H1 (cell line): ENCODE results near the gene TRAF3. TPM values are rescaled to one million over a fixed set of nuclear protein-coding genes. Genes with fewer than 3 reads are reported as not detected.

Experiments used
- CTCF ChIA-PET: fragments of 300-600 bp; sonication (Branson Sonifier 250); formaldehyde crosslinking; loops from one replicate; lab custom pipeline; 2021; ENCODE audit not compliant: partially characterized antibody; lab: Charles Lee
- POLR2A ChIA-PET: fragments of 300-600 bp; sonication (Branson Sonifier 250); formaldehyde crosslinking; loops from one replicate; lab custom pipeline; 2021; ENCODE audit warnings: inconsistent platforms; ENCODE audit not compliant: partially characterized antibody; lab: Charles Lee
- DNase-seq, 2 experiments: peaks; one replicate each; pipeline versions ENCODE4 v3.0.0 to v3.0.0-alpha.2; 2010 to 2022; ENCODE audit warnings: low spot score in 2 of 2, low read depth in 1 of 2, mixed read lengths in 1 of 2
- FAIRE-seq: peaks from 2 replicates; lab custom pipeline; 2011; peaks lifted over from hg19 to GRCh38; lab: Jason Lieb, UNC
- H2AFZ ChIP-seq: 2 replicates; pipeline ENCODE4 v1.8.1; 2012; ENCODE audit warnings: low read length, inconsistent platforms
- H2AK5ac ChIP-seq: 2 replicates; pipeline ENCODE4 v1.6.1; 2013; ENCODE audit warnings: low read depth, low read length
- H2BK120ac ChIP-seq: replicated peaks from 2 replicates; pipeline ENCODE3; 2013; ENCODE audit warnings: low read depth, low read length, inconsistent platforms
- H2BK12ac ChIP-seq: 2 replicates; pipeline ENCODE4 v1.6.1; 2013; ENCODE audit warnings: low read depth, low read length
- H2BK15ac ChIP-seq: 2 replicates; pipeline ENCODE4 v1.6.1; 2013; ENCODE audit warnings: low read length
- H2BK20ac ChIP-seq: 2 replicates; pipeline ENCODE4 v1.6.1; 2013; ENCODE audit warnings: low read length
- H2BK5ac ChIP-seq: 2 replicates; pipeline ENCODE4 v1.6.1; 2013; ENCODE audit warnings: low read depth, low read length
- H3K14ac ChIP-seq: 2 replicates; pipeline ENCODE4 v1.6.1; 2013; ENCODE audit warnings: inconsistent platforms; ENCODE audit not compliant: insufficient read length
- H3K18ac ChIP-seq: 2 replicates; pipeline ENCODE4 v1.6.1; 2013; ENCODE audit warnings: low read length; ENCODE audit errors: extremely low read depth
- H3K23ac ChIP-seq: 2 replicates; pipeline ENCODE4 v1.6.1; 2013; ENCODE audit warnings: inconsistent platforms; ENCODE audit not compliant: insufficient read length
- H3K23me2 ChIP-seq: 2 replicates; pipeline ENCODE4 v1.6.1; 2013; ENCODE audit warnings: low read depth, low read length
- H3K27ac ChIP-seq: 2 replicates; pipeline ENCODE4 v1.6.1; 2011; ENCODE audit warnings: low read depth, low read length, inconsistent platforms
- H3K27me3 ChIP-seq, 4 experiments: replicated peaks in 1 of 4; 1 replicate in 1 of 4; 2 replicates in 3 of 4; pipeline versions ENCODE4 v1.6.1 to v1.8.1; 2011 to 2013; ENCODE audit warnings: low read length in 3 of 4, mild to moderate bottlenecking in 3 of 4, inconsistent platforms in 2 of 4, mixed read lengths in 2 of 4, moderate library complexity in 1 of 4; ENCODE audit not compliant: control insufficient read depth in 3 of 4, insufficient read depth in 3 of 4; ENCODE audit errors: extremely low read depth in 1 of 4
- H3K36me3 ChIP-seq, 4 experiments: 2 replicates each; pipeline versions ENCODE4 v1.6.1 to v1.8.1; 2011 to 2013; ENCODE audit warnings: mild to moderate bottlenecking in 4 of 4, low read length in 3 of 4, moderate library complexity in 2 of 4, control low read depth in 1 of 4, inconsistent platforms in 1 of 4; ENCODE audit not compliant: insufficient read depth in 4 of 4, control insufficient read depth in 2 of 4
- H3K4ac ChIP-seq: replicated peaks from 2 replicates; pipeline ENCODE3; 2013; ENCODE audit warnings: low read length, low read depth, mixed read lengths, inconsistent platforms; ENCODE audit not compliant: insufficient read length
- H3K4me1 ChIP-seq, 4 experiments: replicated peaks in 1 of 4; 1 replicate in 1 of 4; 2 replicates in 3 of 4; pipeline versions ENCODE4 v1.6.1 to v1.8.1; 2011 to 2013; ENCODE audit warnings: low read length in 3 of 4, inconsistent platforms in 2 of 4, mixed read lengths in 1 of 4; ENCODE audit not compliant: insufficient read depth in 4 of 4, control insufficient read depth in 3 of 4
- H3K4me2 ChIP-seq, 2 experiments: 2 replicates each; pipeline versions ENCODE4 v1.6.1 to v1.8.1; 2011 to 2013; ENCODE audit warnings: low read depth in 2 of 2, low read length in 2 of 2, control low read depth in 1 of 2, inconsistent platforms in 1 of 2, mild to moderate bottlenecking in 1 of 2; ENCODE audit not compliant: insufficient read depth in 1 of 2
- H3K4me3 ChIP-seq, 4 experiments: fragments of 200-600, 300-600 bp in 1 of 4; sonication (generic), shearing (Covaris generic), sonication (Bioruptor Twin) in 1 of 4; 2 replicates each; pipeline versions ENCODE4 v1.5.1 to v1.8.1; 2011 to 2016; ENCODE audit warnings: low read length in 4 of 4, low read depth in 3 of 4, control low read depth in 2 of 4, inconsistent platforms in 2 of 4, mild to moderate bottlenecking in 2 of 4, mixed read lengths in 1 of 4, moderate library complexity in 1 of 4; ENCODE audit not compliant: insufficient read depth in 2 of 4; ENCODE audit errors: extremely low read depth in 1 of 4
- H3K56ac ChIP-seq: replicated peaks from 2 replicates; pipeline ENCODE3; 2013; ENCODE audit warnings: low read depth, mild to moderate bottlenecking, mixed read lengths, low read length, inconsistent platforms; ENCODE audit not compliant: insufficient read length
- H3K79me1 ChIP-seq: 2 replicates; pipeline ENCODE4 v1.6.1; 2013; ENCODE audit warnings: low read depth, low read length, control low read depth
- H3K79me2 ChIP-seq, 2 experiments: 2 replicates each; pipeline versions ENCODE4 v1.6.1 to v1.8.1; 2012 to 2013; ENCODE audit warnings: low read length in 2 of 2, mild to moderate bottlenecking in 2 of 2, inconsistent platforms in 1 of 2; ENCODE audit not compliant: insufficient read depth in 2 of 2, control insufficient read depth in 1 of 2
- H3K9ac ChIP-seq, 4 experiments: replicated peaks in 1 of 4; 1 replicate in 1 of 4; 2 replicates in 3 of 4; pipeline versions ENCODE4 v1.6.1 to v1.8.1; 2011 to 2013; ENCODE audit warnings: low read depth in 3 of 4, low read length in 3 of 4, control low read depth in 2 of 4, mild to moderate bottlenecking in 2 of 4, moderate library complexity in 2 of 4, inconsistent platforms in 1 of 4; ENCODE audit errors: extremely low read depth in 1 of 4
- H3K9me3 ChIP-seq, 2 experiments: 2 replicates each; pipeline versions ENCODE4 v1.6.1 to v1.8.1; 2012 to 2013; ENCODE audit warnings: mild to moderate bottlenecking in 2 of 2, moderate library complexity in 2 of 2, control low read depth in 1 of 2, inconsistent platforms in 1 of 2, low read depth in 1 of 2, low read length in 1 of 2, mixed read lengths in 1 of 2; ENCODE audit not compliant: insufficient read depth in 2 of 2
- H4K20me1 ChIP-seq, 2 experiments: replicated peaks in 1 of 2; 2 replicates each; pipeline versions ENCODE3 to v1.8.1; 2011 to 2013; ENCODE audit warnings: inconsistent platforms in 2 of 2, low read length in 2 of 2, mild to moderate bottlenecking in 1 of 2; ENCODE audit not compliant: insufficient read depth in 2 of 2, control insufficient read depth in 1 of 2
- H4K5ac ChIP-seq: 2 replicates; pipeline ENCODE4 v1.6.1; 2013; ENCODE audit warnings: low read length, low read depth, mixed read lengths, inconsistent platforms; ENCODE audit not compliant: insufficient read length
- H4K8ac ChIP-seq: 2 replicates; pipeline ENCODE4 v1.8.0; 2013; ENCODE audit warnings: mild to moderate bottlenecking, moderate library complexity, low read length, inconsistent platforms; ENCODE audit not compliant: insufficient read depth; ENCODE audit errors: extremely low read depth
- H4K91ac ChIP-seq: replicated peaks from 2 replicates; pipeline ENCODE3; 2013; ENCODE audit warnings: low read length, mixed read lengths, inconsistent platforms; ENCODE audit not compliant: insufficient read length
- ATF2 ChIP-seq: IDR thresholded peaks from 2 replicates; pipeline ENCODE4 v1.6.1; 2012; ENCODE audit warnings: low read length, inconsistent platforms
- BACH1 ChIP-seq: IDR thresholded peaks from 2 replicates; pipeline ENCODE4 v1.6.1; 2012; ENCODE audit warnings: low read length, improper control_type of control experiment
- BCL11A ChIP-seq, 2 experiments: IDR thresholded peaks; one replicate each; pipeline ENCODE4 v1.6.1; 2011; ENCODE audit warnings: low read depth in 2 of 2, low read length in 2 of 2, mild to moderate bottlenecking in 2 of 2
- FOSL1 ChIP-seq: IDR thresholded peaks from 2 replicates; pipeline ENCODE4 v1.6.1; 2011; ENCODE audit warnings: mild to moderate bottlenecking, low read depth, low read length, moderate library complexity; ENCODE audit not compliant: insufficient read depth
- HDAC6 ChIP-seq: IDR thresholded peaks from one replicate; pipeline ENCODE4 v1.7.1; 2012; ENCODE audit warnings: low read depth, mild to moderate bottlenecking, inconsistent platforms, low read length, moderate library complexity
- JUN ChIP-seq: IDR thresholded peaks from 2 replicates; pipeline ENCODE4 v1.6.1; 2011; ENCODE audit warnings: low read depth, mild to moderate bottlenecking, improper control_type of control experiment, low read length
- NANOG ChIP-seq: IDR thresholded peaks from 2 replicates; pipeline ENCODE4 v1.6.1; 2011; ENCODE audit warnings: low read length, low read depth, mild to moderate bottlenecking, inconsistent platforms; ENCODE audit not compliant: insufficient read depth, poor library complexity, severe bottlenecking
- POLR2AphosphoS5 ChIP-seq: IDR thresholded peaks from 2 replicates; pipeline ENCODE4 v1.6.1; 2011; ENCODE audit warnings: low read depth, low read length
- RNF2 ChIP-seq: fragments of 200-900, 300-1000 bp; sonication (generic); IDR thresholded peaks from 2 replicates; pipeline ENCODE4 v1.7.1; 2016; ENCODE audit warnings: borderline replicate concordance, low read depth, mild to moderate bottlenecking, antibody characterized with exemption, low read length; ENCODE audit not compliant: poor library complexity, severe bottlenecking; ENCODE audit errors: missing control alignments
- RXRA ChIP-seq: IDR thresholded peaks from 2 replicates; pipeline ENCODE4 v1.6.1; 2011; ENCODE audit warnings: low read depth, mild to moderate bottlenecking, low read length, moderate library complexity; ENCODE audit not compliant: insufficient read depth
- SP2 ChIP-seq: IDR thresholded peaks from 2 replicates; pipeline ENCODE4 v1.6.1; 2012; ENCODE audit warnings: mild to moderate bottlenecking, low read length, inconsistent platforms
- WGBS, 2 experiments: shearing (Covaris generic) in 1 of 2; methylation state at CpG; one replicate each; pipeline versions ENCODE4 v1.1.6 to v1.1.7; 2013 to 2015; ENCODE audit warnings: low lambda C conversion rate in 2 of 2, mixed read lengths in 2 of 2, inconsistent platforms in 1 of 2, low coverage in 1 of 2, missing lambda C conversion rate in 1 of 2; ENCODE audit not compliant: insufficient replicate concordance in 2 of 2, insufficient coverage in 1 of 2, insufficient read length in 1 of 2; ENCODE audit errors: extremely low coverage in 1 of 2, missing lambda C conversion rate in 1 of 2; 5-methylcytosine and 5-hydroxymethylcytosine counted together
- polyA plus RNA-seq, 7 experiments: library from polyadenylated mRNA; depleted of rRNA in 3 of 7; stranded (reverse) in 5 of 7; unstranded in 2 of 7; fragments of >200 nt in 5 of 7; fragments of 200-250 nt in 2 of 7; gene quantifications; 1 replicate in 5 of 7; 2 replicates in 1 of 7; 4 replicates in 1 of 7; pipeline versions ENCODE4 v1.2.1 to v1.2.3, GENCODE V29; 2011 to 2013; ENCODE audit warnings: missing spikeins in 2 of 7, mixed read lengths in 2 of 7
- total RNA-seq: library from RNA; stranded (reverse); fragmentation: NEBNext Ultra II Directional; extraction: Animal tissue kit (Norgen Biotek cat#: 25700); gene quantifications from 2 replicates; pipeline ENCODE4 v1.2.1, GENCODE V29; 2021

TRAF3 gene
- total and polyA plus RNA-seq, 2 of the 8 experiments (the other 6 are each of a cell fraction or from before 2014, with no cell fraction given): 5.8 to 12.1 TPM

- Histone ChIP-seq H3K4me2 (no peak overlapping the region), H2BK12ac (no peak overlapping the region), H3K18ac (no peak overlapping the region), H3K9ac (no peak overlapping the region), H3K4me3 (no peak overlapping the region), H3K79me1 (no peaks in the 10 kb centered on the region), H2AFZ (no peak overlapping the region), H2BK120ac (no peak overlapping the region), H4K91ac (no peak overlapping the region), H4K20me1 (no peaks in the 10 kb centered on the region), H3K14ac (no peak overlapping the region), H3K56ac (no peak overlapping the region), H3K36me3 (no peaks in the 10 kb centered on the region), H4K8ac (no peak overlapping the region; the same call in 1 of the 2 replicates), H2AK5ac (no peak overlapping the region), H3K23me2 (no peaks in the 10 kb centered on the region), H2BK15ac (no peak overlapping the region), H4K5ac (no peak overlapping the region), H3K27me3 (no peaks in the 10 kb centered on the region), H3K23ac (no peak overlapping the region), H3K9me3 (no peaks in the 10 kb centered on the region), H3K79me2 (no peaks in the 10 kb centered on the region), H3K4me1 (no peaks in the 10 kb centered on the region), H2BK20ac (no peak overlapping the region), H3K27ac (no peak overlapping the region), H2BK5ac (no peak overlapping the region), H3K4ac (no peak overlapping the region)
- POLR2A ChIA-PET: no interaction called here
- TF ChIP-seq SP2: no peak
- no peak for TF ChIP-seq FOSL1
- no peak for TF ChIP-seq JUN
- no peak for TF ChIP-seq NANOG
- no peak for TF ChIP-seq ATF2
- no peak for TF ChIP-seq HDAC6
- TF ChIP-seq RXRA: no peak
- TF ChIP-seq RNF2: no peak
- TF ChIP-seq BACH1: no peak
- TF ChIP-seq BCL11A (IDR thresholded peaks at IDR 0.05; ENCODE audit: low read depth in 2 of 2, low read length in 2 of 2): no peak
- no peak for TF ChIP-seq POLR2AphosphoS5
- 89% methylated on average over 12 of the region's 12 CpGs; no CpG with 5 or more reads in 1 of the 2 experiments for WGBS, 2 experiments
- CTCF ChIA-PET: interaction anchor here (1.5 kb wide), 1 partner anchor 14 kb away, joined by 3 read pairs; no protein-coding TSS in a partner anchor
- DNase-seq: no peak
- no peak for FAIRE-seq
Observed at GRCh38 chr14:102848830-102849525, 71.7 kb downstream of the TRAF3 start.
